ENCODE data around the gene SMAP2. TPM values are rescaled to one million over a fixed set of nuclear protein-coding genes. Genes with fewer than 3 reads are reported as not detected.
A peak's percentile ranks its signal among the peaks of the same experiment; 100 is the strongest.
"Not testable (repeated sequence)": the region's sequence is repeated elsewhere in the genome, so short reads cannot be mapped to it uniquely, and the experiment has no call there.

SMAP2 gene
- total RNA-seq, result 10 to 100 TPM; 20.7 to 39.3 (median 29.2) TPM

DNA sequence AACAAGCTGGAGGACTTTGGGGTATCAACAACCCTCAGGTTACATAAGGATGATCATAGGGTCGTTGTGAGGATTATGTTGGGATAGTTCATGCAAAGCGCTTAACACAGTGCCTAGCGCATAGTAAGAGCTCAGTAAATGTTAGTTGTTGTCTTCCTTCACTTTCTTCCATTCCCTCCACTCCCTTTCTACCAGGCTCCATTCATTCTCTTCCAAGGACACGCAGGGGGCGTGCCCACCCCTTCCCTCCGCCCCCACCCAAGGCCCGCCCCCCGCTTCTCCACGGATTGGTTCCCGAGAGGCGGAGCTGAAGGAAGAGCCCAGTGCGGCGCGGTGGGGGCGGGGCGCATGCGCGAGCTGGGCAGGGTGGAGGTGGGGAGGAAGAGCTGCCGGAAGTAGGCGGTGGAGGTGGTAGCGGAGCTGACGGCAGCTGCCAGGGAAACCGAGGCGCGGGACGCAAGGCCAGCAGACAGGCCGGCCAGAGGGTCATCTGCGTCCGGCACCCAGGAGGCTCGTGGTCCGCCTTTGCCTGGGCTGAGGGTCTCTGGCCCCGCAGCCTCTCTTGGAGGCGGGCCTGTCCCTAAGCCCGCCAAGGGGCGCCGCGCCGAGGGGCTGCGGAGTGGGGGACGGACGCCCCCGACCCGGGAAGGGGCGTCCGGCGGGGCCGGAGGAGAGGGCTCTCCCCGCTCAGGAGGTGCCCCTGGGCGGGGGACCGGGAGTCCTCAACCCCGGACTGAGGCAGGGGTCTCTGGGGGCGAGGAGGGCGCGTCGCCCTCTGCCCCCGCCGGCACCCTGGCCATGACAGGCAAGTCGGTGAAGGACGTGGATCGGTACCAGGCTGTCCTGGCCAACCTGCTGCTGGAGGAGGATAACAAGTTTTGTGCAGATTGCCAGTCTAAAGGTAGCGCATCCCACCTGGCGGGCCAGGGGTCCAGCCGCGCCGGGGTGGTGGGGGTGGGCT lies at the start of gene SMAP2:
SMAP2 (plus strand) TSS at position 405 of the 961 bp plus-strand sequence; CDS start at position 799, 394 bp downstream.
- TF ChIP-seq POLR2AphosphoS5 (IDR thresholded peaks at IDR 0.05), result peak; percentile 88 to 89
- peak; percentile 66 for TF ChIP-seq POLR2A (IDR thresholded peaks at IDR 0.05; ENCODE audit: low read depth)
- TF ChIP-seq, protein P1, sequence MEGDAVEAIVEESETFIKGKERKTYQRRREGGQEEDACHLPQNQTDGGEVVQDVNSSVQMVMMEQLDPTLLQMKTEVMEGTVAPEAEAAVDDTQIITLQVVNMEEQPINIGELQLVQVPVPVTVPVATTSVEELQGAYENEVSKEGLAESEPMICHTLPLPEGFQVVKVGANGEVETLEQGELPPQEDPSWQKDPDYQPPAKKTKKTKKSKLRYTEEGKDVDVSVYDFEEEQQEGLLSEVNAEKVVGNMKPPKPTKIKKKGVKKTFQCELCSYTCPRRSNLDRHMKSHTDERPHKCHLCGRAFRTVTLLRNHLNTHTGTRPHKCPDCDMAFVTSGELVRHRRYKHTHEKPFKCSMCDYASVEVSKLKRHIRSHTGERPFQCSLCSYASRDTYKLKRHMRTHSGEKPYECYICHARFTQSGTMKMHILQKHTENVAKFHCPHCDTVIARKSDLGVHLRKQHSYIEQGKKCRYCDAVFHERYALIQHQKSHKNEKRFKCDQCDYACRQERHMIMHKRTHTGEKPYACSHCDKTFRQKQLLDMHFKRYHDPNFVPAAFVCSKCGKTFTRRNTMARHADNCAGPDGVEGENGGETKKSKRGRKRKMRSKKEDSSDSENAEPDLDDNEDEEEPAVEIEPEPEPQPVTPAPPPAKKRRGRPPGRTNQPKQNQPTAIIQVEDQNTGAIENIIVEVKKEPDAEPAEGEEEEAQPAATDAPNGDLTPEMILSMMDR (IDR thresholded peaks at IDR 0.05), result no peak
- Histone ChIP-seq H3K4me3 (peak within 1 kb of the TSS; percentile 79 to 95 (median 88)), H3K4me1 (peaks cover 10 to 20% (median 15%) of the 10 kb centered on the region in 4 donors), H3K36me3 (no peaks in the 10 kb centered on the region), H3K9me3 (no peaks in the 10 kb centered on the region), H3K27me3 (no peaks in the 10 kb centered on the region), H3K27ac (replicated peaks in 1 of 4) (peak within 1 kb of the TSS; percentile 89 to 92 (median 90))
- DNase-seq (ENCODE audit: extremely low spot score), result peak; percentile 99
- intact Hi-C loops (cut with DNase I), result no loop called here
- WGBS, result under 1% methylated on average over 36 of the region's 65 CpGs

DNA sequence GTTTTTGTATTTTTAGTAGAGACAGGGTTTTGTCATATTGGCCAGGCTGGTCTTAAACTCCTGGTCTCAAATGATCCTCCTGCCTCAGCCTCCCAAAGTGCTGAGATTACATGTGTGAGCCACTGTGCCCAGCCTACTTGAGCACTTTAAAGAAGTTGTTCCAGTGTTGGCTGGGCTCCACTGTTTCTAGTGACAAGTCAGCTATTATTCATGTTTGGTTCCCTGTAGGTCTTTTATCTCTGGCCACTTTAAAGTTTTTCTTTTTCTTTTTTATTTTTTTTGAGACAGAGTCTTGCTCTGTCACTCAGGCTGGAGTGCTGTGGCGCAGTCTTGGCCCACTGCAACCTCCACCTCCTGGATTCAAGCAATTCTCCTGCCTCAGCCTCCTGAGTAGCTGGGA lies 42.1 kb upstream of the SMAP2 start:
- H3K9me3 ChIP-seq; H3K4me3 ChIP-seq; H3K27me3 ChIP-seq; DNase-seq (ENCODE audit: extremely low spot score); H3K4me1 ChIP-seq; H3K27ac ChIP-seq (replicated peaks in 1 of 4); intact Hi-C loops (cut with DNase I); H3K36me3 ChIP-seq: not testable (repeated sequence)
- WGBS, result 71% methylated on average over 1 of the region's 1 CpG

DNA sequence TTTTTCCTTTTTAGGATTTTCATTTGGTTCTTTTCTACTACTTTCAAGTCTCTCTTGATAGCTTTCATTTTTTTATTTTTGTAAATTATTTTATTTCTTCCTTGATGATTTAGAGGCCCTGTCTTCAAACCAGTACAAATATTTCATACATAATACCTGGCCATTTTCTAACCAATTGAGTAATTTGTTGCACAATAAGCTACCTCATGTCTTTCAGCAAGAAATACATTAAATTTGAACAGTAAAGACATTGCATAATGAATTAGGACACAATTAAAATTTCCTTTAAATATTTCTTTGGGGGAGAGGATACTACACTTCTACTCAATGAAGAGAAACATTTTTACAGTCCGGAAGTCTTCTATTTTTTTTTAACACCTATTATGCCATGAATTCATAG lies 40.8 kb upstream of the SMAP2 start:
- Histone ChIP-seq H3K4me1 (no peaks in the 10 kb centered on the region), H3K27ac (replicated peaks in 1 of 4) (no peak overlapping the region), H3K4me3 (no peak overlapping the region), H3K27me3 (no peaks in the 10 kb centered on the region), H3K36me3 (no peaks in the 10 kb centered on the region), H3K9me3 (peaks cover 0 to under 1% (median 0%) of the 10 kb centered on the region in 4 donors)
- 92% methylated on average over 1 of the region's 1 CpG for WGBS
- intact Hi-C loops (cut with DNase I), result no loop called here
- no peak for TF ChIP-seq EP300 (IDR thresholded peaks at IDR 0.05)
- no peak for TF ChIP-seq POLR2A (IDR thresholded peaks at IDR 0.05; ENCODE audit: low read depth)
- TF ChIP-seq, protein P1 (IDR thresholded peaks at IDR 0.05), result no peak
- TF ChIP-seq POLR2AphosphoS5 (IDR thresholded peaks at IDR 0.05), result no peak
- DNase-seq (ENCODE audit: extremely low spot score), result no peak

DNA sequence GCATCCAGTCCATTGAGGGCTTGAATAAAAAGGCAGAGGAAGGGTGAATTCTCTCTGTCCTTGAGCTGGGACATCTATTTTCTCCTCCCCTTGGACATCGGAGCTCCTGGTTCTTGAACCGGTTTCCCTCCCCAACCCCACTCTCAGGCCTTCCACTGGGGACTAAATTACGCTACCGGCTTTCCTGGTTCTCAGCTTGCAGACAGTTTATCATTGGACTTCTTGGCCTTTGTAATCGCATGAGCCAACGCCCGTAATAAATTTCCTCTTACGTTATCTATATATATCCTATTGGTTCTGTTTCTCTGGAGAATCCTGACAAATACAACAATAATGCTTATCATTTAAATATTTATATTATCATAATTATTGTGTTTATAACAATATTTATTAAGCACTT lies 36.1 kb upstream of the SMAP2 start:
- intact Hi-C loops (cut with DNase I), result no loop called here
- 81% methylated on average over 8 of the region's 8 CpGs for WGBS

More for the DNA sequence above, 36.1 kb upstream of the SMAP2 start:
- no peak overlapping the region for H3K27ac ChIP-seq (replicated peaks in 1 of 4)
- H3K4me3 ChIP-seq, result no peak overlapping the region
- TF ChIP-seq EP300 (IDR thresholded peaks at IDR 0.05) (no peak), POLR2A (IDR thresholded peaks at IDR 0.05; ENCODE audit: low read depth) (no peak), POLR2AphosphoS5 (IDR thresholded peaks at IDR 0.05) (no peak)
- TF ChIP-seq, protein P1 (IDR thresholded peaks at IDR 0.05), result no peak
- peaks cover 0 to 8% (median 0%) of the 10 kb centered on the region in 4 donors for H3K27me3 ChIP-seq
- H3K4me1 ChIP-seq, result peaks cover 0 to 11% (median 3%) of the 10 kb centered on the region in 4 donors
- no peaks in the 10 kb centered on the region for H3K36me3 ChIP-seq
- no peaks in the 10 kb centered on the region for H3K9me3 ChIP-seq
- no peak for DNase-seq (ENCODE audit: extremely low spot score)
